ENCODE data around the gene RUBCNL.
"Not testable (repeated sequence)": the region's sequence is repeated elsewhere in the genome, so short reads cannot be mapped to it uniquely, and the experiment has no call there.

GRCh38 chr13:46372938-46373337, 14.1 kb downstream of the RUBCNL start:
- not testable (repeated sequence) for TF ChIP-seq CREB1 (IDR thresholded peaks at IDR 0.05); CTCF (IDR thresholded peaks at IDR 0.05; ENCODE audit: control extremely low read depth in 1 of 3, insufficient read depth in 1 of 3, low read depth in 1 of 3, low read length in 3 of 3); USF2 (IDR thresholded peaks at IDR 0.05; ENCODE audit: low read length); POLR2A (IDR thresholded peaks at IDR 0.05; ENCODE audit: control extremely low read depth in 1 of 2, low read depth in 2 of 2, low read length in 2 of 2); ATF3 (IDR thresholded peaks at IDR 0.05; ENCODE audit: insufficient read depth, low read depth, low read length); SUZ12 (IDR thresholded peaks at IDR 0.05; ENCODE audit: low read length); JUND (IDR thresholded peaks at IDR 0.05; ENCODE audit: low read length)

Data from H1 (cell line).